Measurements from ENCODE around the gene PLA2R1.

Gene PLA2R1

DNA sequence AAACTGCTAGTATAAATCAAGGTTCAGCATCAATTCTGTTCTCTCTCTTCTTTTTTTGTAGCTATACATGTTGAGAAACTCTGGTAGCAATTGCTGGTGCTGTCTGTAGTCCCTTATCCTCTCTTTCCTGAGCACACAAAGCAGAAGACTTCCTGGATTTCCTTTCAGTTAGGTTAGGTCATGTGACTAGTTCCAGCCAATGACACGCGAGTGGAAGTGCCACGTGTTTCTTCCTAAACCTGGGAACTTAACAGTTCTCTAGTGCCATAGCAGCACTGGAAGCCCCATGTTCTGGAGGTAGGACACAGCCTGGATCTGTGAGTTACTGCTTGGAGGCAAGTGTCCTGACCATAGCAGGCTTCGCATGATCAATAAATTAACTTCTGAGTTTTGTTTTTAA is 125.9 kb downstream of the PLA2R1 start:
- no peaks in the 10 kb centered on the region for H3K9me3 ChIP-seq (ENCODE audit: insufficient read depth, low read depth, low read length)
- no peaks in the 10 kb centered on the region for H3K4me1 ChIP-seq (ENCODE audit: insufficient read depth, low read length, poor library complexity, severe bottlenecking)
- H3K4me2 ChIP-seq (ENCODE audit: low read depth, low read length, poor library complexity, severe bottlenecking), result no peak overlapping the region
- H3F3A ChIP-seq (ENCODE audit: low read depth), result no peaks in the 10 kb centered on the region
- no peak overlapping the region for H3K4me3 ChIP-seq (ENCODE audit: low read length, poor library complexity, severe bottlenecking)
- peak overlapping the region; percentile 8; the same call in 1 of the 2 replicates for H2AFZ ChIP-seq (ENCODE audit: low read length)
- H4K20me1 ChIP-seq (ENCODE audit: insufficient read depth, low read length, poor library complexity, severe bottlenecking), result no peaks in the 10 kb centered on the region
- no peaks in the 10 kb centered on the region for H3K9me2 ChIP-seq (replicated peaks; ENCODE audit: low read depth, low read length)
- H3K27me3 ChIP-seq (ENCODE audit: insufficient read depth, low read length, poor library complexity, severe bottlenecking), result no peaks in the 10 kb centered on the region
- no peak overlapping the region for H3K9ac ChIP-seq (ENCODE audit: low read depth, low read length, poor library complexity, severe bottlenecking)
- no peaks in the 10 kb centered on the region for H3K36me3 ChIP-seq (ENCODE audit: insufficient read depth, low read length)
- no peaks in the 10 kb centered on the region for H3K79me2 ChIP-seq (ENCODE audit: insufficient read depth, low read length)
- TF ChIP-seq EZH2phosphoT487 (IDR thresholded peaks at IDR 0.05; ENCODE audit: borderline replicate concordance) (no peak), CTCF (conservative IDR thresholded peaks at IDR 0.05; ENCODE audit: low read length) (no peak)

- Histone ChIP-seq H3K9me3 (ENCODE audit: insufficient read depth, low read depth, low read length) (no peaks in the 10 kb centered on the region), H3F3A (ENCODE audit: low read depth) (no peaks in the 10 kb centered on the region), H4K20me1 (ENCODE audit: insufficient read depth, low read length, poor library complexity, severe bottlenecking) (no peaks in the 10 kb centered on the region), H3K4me1 (ENCODE audit: insufficient read depth, low read length, poor library complexity, severe bottlenecking) (no peaks in the 10 kb centered on the region), H3K36me3 (ENCODE audit: insufficient read depth, low read length) (no peaks in the 10 kb centered on the region), H3K9me2 (replicated peaks; ENCODE audit: low read depth, low read length) (no peaks in the 10 kb centered on the region), H3K27me3 (ENCODE audit: insufficient read depth, low read length, poor library complexity, severe bottlenecking) (no peaks in the 10 kb centered on the region), H3K9ac (ENCODE audit: low read depth, low read length, poor library complexity, severe bottlenecking) (no peak overlapping the region), H3K4me3 (ENCODE audit: low read length, poor library complexity, severe bottlenecking) (no peak overlapping the region), H2AFZ (ENCODE audit: low read length) (no peak overlapping the region), H3K4me2 (ENCODE audit: low read depth, low read length, poor library complexity, severe bottlenecking) (no peak overlapping the region), H3K79me2 (ENCODE audit: insufficient read depth, low read length) (no peaks in the 10 kb centered on the region)
- TF ChIP-seq EZH2phosphoT487 (IDR thresholded peaks at IDR 0.05; ENCODE audit: borderline replicate concordance) (no peak), CTCF (conservative IDR thresholded peaks at IDR 0.05; ENCODE audit: low read length) (no peak)
Observed at GRCh38 chr2:159933727-159934049, 128.7 kb downstream of the PLA2R1 start.

DNA sequence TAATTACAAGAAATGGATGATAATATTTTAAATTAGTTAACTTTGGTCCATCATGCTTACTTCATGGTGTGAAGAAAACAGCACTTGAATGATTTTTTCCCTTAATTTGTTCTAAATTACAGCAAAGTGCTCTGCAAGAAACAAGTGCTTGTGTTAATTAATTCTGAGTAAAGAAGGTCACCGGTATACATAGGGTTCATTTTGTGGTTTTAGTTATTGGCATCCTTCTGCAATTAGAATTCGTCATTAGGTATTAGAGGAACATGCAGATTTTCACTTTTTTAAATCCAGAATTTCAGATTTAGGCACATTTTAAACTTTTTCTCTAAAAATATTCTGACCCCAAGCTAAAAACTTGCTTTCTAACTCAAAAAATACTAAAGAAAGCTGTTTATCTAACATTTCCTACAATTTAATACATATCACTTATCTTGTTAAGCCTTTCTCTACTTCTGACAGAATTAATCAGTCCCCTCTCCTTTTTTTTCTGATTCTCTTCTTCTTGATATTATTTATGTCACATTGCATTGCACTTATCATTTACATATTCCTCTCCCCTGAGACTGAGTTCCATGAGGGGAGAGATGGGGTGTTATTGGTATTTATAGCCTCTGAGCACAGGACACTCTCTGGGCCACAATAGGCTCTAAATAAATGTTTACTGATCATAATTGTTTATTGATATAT is 129.2 kb downstream of the PLA2R1 start:
- Histone ChIP-seq H3K9me3 (ENCODE audit: insufficient read depth, low read depth, low read length) (no peaks in the 10 kb centered on the region), H3K27me3 (ENCODE audit: insufficient read depth, low read length, poor library complexity, severe bottlenecking) (no peaks in the 10 kb centered on the region), H3K36me3 (ENCODE audit: insufficient read depth, low read length) (no peaks in the 10 kb centered on the region), H3K9me2 (replicated peaks; ENCODE audit: low read depth, low read length) (no peaks in the 10 kb centered on the region), H3K79me2 (ENCODE audit: insufficient read depth, low read length) (no peaks in the 10 kb centered on the region), H4K20me1 (ENCODE audit: insufficient read depth, low read length, poor library complexity, severe bottlenecking) (no peaks in the 10 kb centered on the region), H3K4me1 (ENCODE audit: insufficient read depth, low read length, poor library complexity, severe bottlenecking) (no peaks in the 10 kb centered on the region), H3K4me3 (ENCODE audit: low read length, poor library complexity, severe bottlenecking) (no peak overlapping the region), H3K4me2 (ENCODE audit: low read depth, low read length, poor library complexity, severe bottlenecking) (no peak overlapping the region), H3K9ac (ENCODE audit: low read depth, low read length, poor library complexity, severe bottlenecking) (no peak overlapping the region), H2AFZ (ENCODE audit: low read length) (no peak overlapping the region), H3F3A (ENCODE audit: low read depth) (no peaks in the 10 kb centered on the region)
- TF ChIP-seq CTCF (conservative IDR thresholded peaks at IDR 0.05; ENCODE audit: low read length), result no peak
- TF ChIP-seq EZH2phosphoT487 (IDR thresholded peaks at IDR 0.05; ENCODE audit: borderline replicate concordance), result no peak

All from Loucy (cell line).